Right renal cortex interstitium (tissue), 3 donors: ENCODE measurements around the gene SEZ6L2. TPM values are rescaled to one million over a fixed set of nuclear protein-coding genes. Genes with fewer than 3 reads are reported as not detected.

Experiments
- DNase-seq, 3 donors: peaks; one replicate each; pipeline ENCODE4 v3.0.0-alpha.2; 2013; ENCODE audit warnings: low read depth in 3 of 3, low spot score in 2 of 3
- polyA plus RNA-seq, 3 donors: library from polyadenylated mRNA; unstranded; fragments of 120-200 nt; gene quantifications; one replicate each; pipeline ENCODE4 v1.2.1, GENCODE V29; 2013; ENCODE audit not compliant: insufficient read length in 3 of 3

The SEZ6L2 gene
- polyA plus RNA-seq, 3 donors = 9.0 to 10.8 (median 9.5) TPM

DNA sequence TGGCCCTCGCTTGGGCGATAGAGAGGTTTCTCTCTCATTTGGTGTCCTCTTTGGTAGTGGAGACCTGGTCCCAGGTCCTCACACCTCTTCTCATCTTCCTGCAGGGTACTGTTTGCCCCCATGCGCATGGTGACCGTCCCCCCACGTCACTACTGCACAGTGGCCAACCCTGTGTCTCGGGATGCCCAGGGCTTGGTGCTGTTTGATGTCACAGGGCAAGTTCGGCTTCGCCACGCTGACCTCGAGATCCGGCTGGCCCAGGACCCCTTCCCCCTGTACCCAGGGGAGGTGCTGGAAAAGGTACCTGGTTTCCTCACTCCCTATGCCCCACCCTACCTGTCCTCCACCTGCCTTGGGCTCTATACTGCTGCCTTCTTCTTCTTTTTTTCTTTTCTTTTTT is 68.6 kb downstream of the SEZ6L2 start:
- DNase-seq = no peak

DNA sequence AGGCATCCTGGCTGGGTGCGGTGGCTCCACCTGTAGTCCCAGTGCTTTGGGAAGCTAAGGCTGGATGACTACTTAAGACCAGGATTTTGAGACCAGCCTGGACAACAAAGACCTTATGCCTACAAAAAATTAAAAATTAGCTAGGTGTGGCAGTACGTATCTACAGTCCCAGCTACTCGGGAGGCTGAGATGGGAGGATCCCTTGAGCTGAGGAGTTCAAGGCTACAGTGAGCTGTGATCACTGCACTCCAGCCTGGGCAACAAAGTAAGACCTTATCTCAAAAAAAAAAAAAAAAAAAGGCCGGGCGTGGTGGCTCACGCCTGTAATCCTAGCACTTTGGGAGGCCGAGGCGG is 73.0 kb downstream of the SEZ6L2 start:
- no peak for DNase-seq

DNA sequence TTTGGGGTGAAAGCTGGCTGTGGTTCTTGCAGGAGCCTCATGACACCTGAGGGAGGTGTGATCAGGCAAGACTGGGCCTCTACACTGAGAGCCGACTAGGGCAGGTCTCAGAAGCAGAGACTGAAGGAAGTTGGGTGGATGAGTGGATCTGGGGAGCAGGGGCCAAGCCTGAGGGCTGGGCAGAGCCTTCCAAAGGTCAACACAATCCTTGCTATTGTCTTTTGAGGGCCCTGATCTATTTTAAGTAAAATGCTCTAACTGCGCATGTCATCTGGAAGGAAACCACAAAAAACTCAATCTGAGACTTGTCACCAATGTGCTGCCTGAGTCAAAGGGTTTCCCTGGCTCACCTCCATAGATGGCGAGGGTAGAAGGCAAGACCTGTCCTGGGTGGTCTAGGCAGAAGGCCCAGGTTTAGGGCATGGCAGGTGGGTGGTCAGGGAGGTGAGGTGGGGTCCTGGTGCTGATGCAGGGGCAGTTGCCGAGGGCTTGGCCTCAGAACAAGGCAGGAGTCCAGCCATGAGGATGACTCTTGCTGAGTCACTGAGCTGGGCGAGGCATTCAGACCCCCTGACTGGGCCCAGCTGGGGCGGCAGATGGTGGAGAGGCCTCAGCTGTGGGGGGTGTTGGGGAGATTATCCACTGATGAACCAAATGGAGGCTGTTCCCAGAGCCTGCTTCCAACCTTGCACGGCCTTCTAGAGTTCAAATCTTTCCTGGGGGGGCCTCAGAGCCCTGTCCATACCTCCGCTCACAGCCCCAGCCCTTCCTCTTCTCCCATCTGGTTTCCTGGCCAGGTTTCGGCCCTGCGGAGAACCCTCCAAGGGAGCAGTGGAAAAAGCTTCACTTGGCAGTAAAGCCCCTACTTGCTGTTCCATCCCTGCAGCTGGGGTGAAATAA is 74.0 kb downstream of the SEZ6L2 start:
- DNase-seq = no peak

DNA sequence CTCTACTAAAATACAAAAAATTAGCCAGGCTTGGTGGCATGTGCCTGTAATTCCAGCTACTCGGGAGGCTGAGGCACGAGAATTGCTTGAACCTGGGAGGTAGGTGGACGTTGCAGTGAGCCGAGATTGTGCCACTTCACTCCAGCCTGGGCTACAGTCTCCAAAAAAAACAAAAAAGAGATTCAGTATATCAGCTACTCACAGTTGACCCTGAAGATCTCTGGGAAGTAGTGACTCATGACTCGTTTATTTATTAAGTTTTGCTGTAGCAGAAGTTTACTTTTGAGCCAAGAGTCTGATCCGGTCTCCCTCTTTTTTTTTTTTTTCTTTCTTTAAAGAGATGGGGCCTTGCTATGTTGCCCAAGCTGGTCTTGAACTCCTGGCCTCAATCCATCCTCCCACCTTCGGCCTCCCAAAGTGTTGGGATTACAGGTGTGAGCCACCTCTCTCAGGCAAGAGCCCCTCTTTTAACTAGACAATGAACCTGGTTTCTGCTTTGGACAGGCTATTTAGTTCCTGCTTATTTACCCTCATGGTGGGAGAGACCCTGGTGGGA is 74.7 kb downstream of the SEZ6L2 start:
- DNase-seq = no peak

DNA sequence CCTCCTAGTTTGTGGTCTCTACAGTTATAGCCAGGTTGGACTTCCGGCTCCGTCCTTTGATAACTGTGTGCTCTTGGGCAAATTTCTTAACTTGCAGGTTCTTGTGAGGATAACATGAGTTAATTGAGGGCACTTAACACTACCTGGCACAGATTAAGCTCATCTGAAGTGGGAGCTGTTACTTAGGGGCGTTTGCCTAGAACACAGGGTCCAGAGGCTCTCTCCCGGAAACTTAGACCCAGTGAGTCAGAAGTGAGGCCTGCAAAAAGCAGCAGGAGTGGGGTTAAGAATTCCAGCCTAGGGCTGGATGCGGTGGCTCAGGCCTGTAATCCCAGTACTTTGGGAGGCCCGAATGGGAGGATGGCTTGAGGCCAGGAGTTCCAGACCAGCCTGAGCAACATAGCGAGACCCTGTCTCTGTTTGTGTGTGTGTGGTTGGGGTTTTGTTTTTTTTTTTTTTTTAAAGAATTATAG is 77.7 kb downstream of the SEZ6L2 start:
- DNase-seq = no peak

Other genes starting within 250 kb of the SEZ6L2 start
- 1 to 10 TPM; 2.2 to 2.6 (median 2.6) TPM for gene SPN, start 236.3 kb downstream of the SEZ6L2 start, polyA plus RNA-seq
- 100 to 1,000 TPM; 115 to 144 (median 131) TPM for gene QPRT, start 220.4 kb downstream of the SEZ6L2 start, polyA plus RNA-seq
- under 1 TPM; 0.17 to 0.28 (median 0.26) TPM for gene C16orf54, start 153.6 kb downstream of the SEZ6L2 start, polyA plus RNA-seq
- under 1 TPM in 1 of 3 donors, not detected in 2; 0.06 TPM for gene ZG16, start 121.3 kb downstream of the SEZ6L2 start, polyA plus RNA-seq
- gene KIF22, start 108.8 kb downstream of the SEZ6L2 start, polyA plus RNA-seq = 10 to 100 TPM; 67.5 to 70.9 (median 68.8) TPM
- 100 to 1,000 TPM; 273 to 320 (median 302) TPM for gene MAZ, start 93.0 kb downstream of the SEZ6L2 start, polyA plus RNA-seq
- 10 to 100 TPM in 1 of 3 donors, 1 to 10 TPM in 2; 6.5 to 12.4 (median 8.4) TPM for gene PRRT2, start 87.4 kb downstream of the SEZ6L2 start, polyA plus RNA-seq
- gene PAGR1, start 83.4 kb downstream of the SEZ6L2 start, polyA plus RNA-seq = 10 to 100 TPM; 28.0 to 30.5 (median 29.7) TPM
- 10 to 100 TPM; 18.1 to 22.6 (median 20.0) TPM for gene MVP, start 79.1 kb downstream of the SEZ6L2 start, polyA plus RNA-seq
- gene CDIPT, start 36.3 kb downstream of the SEZ6L2 start, polyA plus RNA-seq = 100 to 1,000 TPM in 1 of 3 donors, 10 to 100 TPM in 2; 85.9 to 102 (median 89.9) TPM
- gene ASPHD1, start 938 bp upstream of the SEZ6L2 start, polyA plus RNA-seq = under 1 TPM; 0.52 to 0.87 (median 0.54) TPM
- gene KCTD13, start 26.7 kb upstream of the SEZ6L2 start, polyA plus RNA-seq = 10 to 100 TPM; 13.8 to 15.7 (median 14.2) TPM
- 100 to 1,000 TPM in 1 of 3 donors, 10 to 100 TPM in 2; 93.1 to 107 (median 96.3) TPM for gene TMEM219, start 62.5 kb upstream of the SEZ6L2 start, polyA plus RNA-seq
- 10 to 100 TPM; 33.6 to 36.9 (median 36.4) TPM for gene TAOK2, start 74.3 kb upstream of the SEZ6L2 start, polyA plus RNA-seq
- 10 to 100 TPM; 16.2 to 18.8 (median 18.0) TPM for gene HIRIP3, start 96.1 kb upstream of the SEZ6L2 start, polyA plus RNA-seq
- gene INO80E, start 96.7 kb upstream of the SEZ6L2 start, polyA plus RNA-seq = 10 to 100 TPM; 34.5 to 37.9 (median 36.7) TPM
- 1 to 10 TPM; 1.6 to 2.3 (median 1.7) TPM for gene DOC2A, start 111.5 kb upstream of the SEZ6L2 start, polyA plus RNA-seq
- not detected for gene C16orf92, start 123.6 kb upstream of the SEZ6L2 start, polyA plus RNA-seq
- gene TLCD3B, start 131.7 kb upstream of the SEZ6L2 start, polyA plus RNA-seq = under 1 TPM; 0.60 to 0.93 (median 0.90) TPM
- gene ALDOA, start 166.2 kb upstream of the SEZ6L2 start, polyA plus RNA-seq = 100 to 1,000 TPM; 451 to 496 (median 456) TPM
- 10 to 100 TPM; 80.0 to 95.1 (median 92.9) TPM for gene PPP4C, start 176.4 kb upstream of the SEZ6L2 start, polyA plus RNA-seq
- under 1 TPM; 0.65 to 0.88 (median 0.79) TPM for gene TBX6, start 192.4 kb upstream of the SEZ6L2 start, polyA plus RNA-seq
- gene YPEL3, start 196.7 kb upstream of the SEZ6L2 start, polyA plus RNA-seq = 10 to 100 TPM; 41.4 to 49.2 (median 42.2) TPM
- 1 to 10 TPM; 8.5 to 9.9 (median 9.8) TPM for gene GDPD3, start 214.0 kb upstream of the SEZ6L2 start, polyA plus RNA-seq
- 10 to 100 TPM; 71.4 to 92.7 (median 84.1) TPM for gene MAPK3, start 223.7 kb upstream of the SEZ6L2 start, polyA plus RNA-seq